Astrocyte of the spinal cord (primary cell): Measurements from ENCODE around the gene RNPEP.
"Not testable (repeated sequence)": the region's sequence is repeated elsewhere in the genome, so short reads cannot be mapped to it uniquely, and the experiment has no call there.

ENCODE experiments used
- DNase-seq: peaks from one replicate; pipeline ENCODE4 v3.0.0; 2011; ENCODE audit warnings: low read depth, low spot score
- H3K4me3 ChIP-seq: 2 replicates; pipeline ENCODE4 v1.5.1; 2011; ENCODE audit warnings: low read depth, mild to moderate bottlenecking, low read length, moderate library complexity
- in situ Hi-C: cut with HindIII; loops from 2 replicates; pipeline ENCODE4 v1.10.0; 2017; ENCODE audit warnings: low sequenced_read_pairs
- TF ChIP-seq, protein P1 (sequence below): IDR thresholded peaks from 2 replicates; pipeline ENCODE4 v1.5.1; 2012; ENCODE audit warnings: low read depth, mild to moderate bottlenecking, low read length, inconsistent platforms

RNPEP gene

DNA sequence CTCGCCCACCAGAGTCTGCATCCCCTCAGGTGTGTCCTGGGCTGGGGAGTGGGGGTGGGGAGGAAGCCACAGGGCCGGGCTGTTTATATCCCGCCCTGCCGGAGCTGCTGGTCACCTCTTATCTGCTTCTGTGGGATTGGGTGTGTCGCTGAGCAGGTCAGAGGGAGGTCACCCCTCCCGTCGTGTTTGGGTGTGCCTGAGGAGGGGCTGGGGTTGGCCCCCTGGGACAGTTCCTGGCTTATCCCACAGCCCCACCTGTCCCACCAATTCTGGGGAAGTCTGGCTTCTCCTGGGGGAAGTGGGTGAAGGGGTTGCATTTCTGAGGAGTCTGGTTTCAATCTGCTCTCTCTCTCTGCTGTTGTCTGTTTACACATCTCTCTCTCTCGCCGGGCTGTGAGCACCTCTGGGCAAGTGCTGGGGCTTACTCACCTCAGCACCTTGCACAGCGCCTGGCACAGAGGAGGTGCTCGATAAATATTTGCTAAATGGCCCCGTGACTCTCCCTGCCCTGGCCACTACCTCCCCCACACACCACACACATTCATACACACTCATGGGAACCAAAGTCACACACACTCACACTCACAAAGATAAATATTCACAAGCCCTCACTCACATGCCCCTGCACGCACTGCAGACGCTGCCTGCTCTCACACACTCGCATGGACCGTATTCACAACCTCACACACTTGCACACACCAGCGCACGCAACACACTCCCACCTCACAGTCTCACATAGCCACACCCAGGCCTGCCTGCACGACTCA is 36.2 kb downstream of the RNPEP start:
- H3K4me3 ChIP-seq = no peak overlapping the region
- TF ChIP-seq, protein P1, sequence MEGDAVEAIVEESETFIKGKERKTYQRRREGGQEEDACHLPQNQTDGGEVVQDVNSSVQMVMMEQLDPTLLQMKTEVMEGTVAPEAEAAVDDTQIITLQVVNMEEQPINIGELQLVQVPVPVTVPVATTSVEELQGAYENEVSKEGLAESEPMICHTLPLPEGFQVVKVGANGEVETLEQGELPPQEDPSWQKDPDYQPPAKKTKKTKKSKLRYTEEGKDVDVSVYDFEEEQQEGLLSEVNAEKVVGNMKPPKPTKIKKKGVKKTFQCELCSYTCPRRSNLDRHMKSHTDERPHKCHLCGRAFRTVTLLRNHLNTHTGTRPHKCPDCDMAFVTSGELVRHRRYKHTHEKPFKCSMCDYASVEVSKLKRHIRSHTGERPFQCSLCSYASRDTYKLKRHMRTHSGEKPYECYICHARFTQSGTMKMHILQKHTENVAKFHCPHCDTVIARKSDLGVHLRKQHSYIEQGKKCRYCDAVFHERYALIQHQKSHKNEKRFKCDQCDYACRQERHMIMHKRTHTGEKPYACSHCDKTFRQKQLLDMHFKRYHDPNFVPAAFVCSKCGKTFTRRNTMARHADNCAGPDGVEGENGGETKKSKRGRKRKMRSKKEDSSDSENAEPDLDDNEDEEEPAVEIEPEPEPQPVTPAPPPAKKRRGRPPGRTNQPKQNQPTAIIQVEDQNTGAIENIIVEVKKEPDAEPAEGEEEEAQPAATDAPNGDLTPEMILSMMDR = no peak
- in situ Hi-C loops = no loop called here
- DNase-seq = no peak

DNA sequence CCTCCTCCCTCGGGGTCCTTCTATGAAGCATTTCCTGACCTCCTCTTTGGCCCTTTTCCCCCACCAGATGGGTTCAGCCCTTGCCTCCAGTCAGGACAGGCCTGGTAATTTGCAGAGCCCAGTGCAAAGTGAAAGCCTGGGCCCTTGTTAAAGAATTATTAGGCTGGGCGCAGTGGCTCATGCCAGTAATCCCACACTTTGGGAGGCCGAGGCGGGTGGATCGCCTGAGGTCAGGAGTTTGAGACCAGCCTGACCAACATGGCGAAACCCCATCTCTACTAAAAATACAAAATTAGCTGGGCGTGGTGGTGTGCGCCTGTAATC is 36.7 kb downstream of the RNPEP start:
- in situ Hi-C loops, DNase-seq, H3K4me3 ChIP-seq: not testable (repeated sequence)

DNA sequence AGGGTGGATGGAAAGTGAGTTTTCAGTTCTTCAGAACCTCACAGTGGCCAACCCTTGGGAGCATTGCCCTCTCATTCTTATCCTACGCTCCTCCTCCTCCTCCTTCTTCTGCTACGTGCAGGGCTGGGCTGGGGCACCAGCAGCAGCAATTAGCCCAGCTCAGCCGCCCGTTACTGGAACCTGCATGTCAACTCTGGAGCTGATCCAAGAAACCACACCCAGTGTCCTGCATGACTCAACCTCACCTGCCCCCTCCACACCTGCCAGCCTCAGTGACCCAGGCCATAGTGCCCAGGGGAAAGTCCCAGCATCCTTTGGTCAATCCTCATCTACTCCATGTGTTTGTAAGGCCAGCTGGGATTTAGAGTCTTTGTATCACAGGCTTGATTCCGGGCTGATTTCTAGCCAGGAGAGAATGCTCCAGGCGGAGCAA is 40.6 kb downstream of the RNPEP start:
- H3K4me3 ChIP-seq = no peak overlapping the region
- in situ Hi-C loops = no loop called here
- no peak for DNase-seq
- TF ChIP-seq, protein P1 = no peak

DNA sequence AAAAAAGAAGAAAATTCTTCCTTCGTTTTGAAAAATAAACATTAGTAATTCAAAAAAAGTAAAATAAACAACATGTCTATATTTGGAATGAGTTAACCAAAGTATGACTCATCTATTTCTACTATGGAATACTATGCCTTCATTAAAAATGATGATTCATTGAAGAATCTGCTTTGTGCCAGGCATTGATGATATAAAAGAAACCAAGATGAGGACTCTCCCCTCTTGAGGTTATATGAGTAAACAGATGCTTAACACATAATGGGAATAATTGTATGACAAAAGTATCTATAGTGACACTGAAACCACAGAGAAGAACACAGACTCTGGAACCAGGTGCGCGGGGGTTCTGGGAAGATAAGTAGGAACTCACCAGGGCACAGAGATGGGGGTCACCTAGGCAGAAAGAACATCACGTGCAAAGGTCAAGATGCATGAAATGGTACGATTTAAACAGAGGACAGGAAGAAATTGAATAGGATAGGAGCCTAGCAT is 46.8 kb downstream of the RNPEP start:
- in situ Hi-C loops = no loop called here
- TF ChIP-seq, protein P1 = no peak
- H3K4me3 ChIP-seq = no peak overlapping the region
- DNase-seq = peak; percentile 81

DNA sequence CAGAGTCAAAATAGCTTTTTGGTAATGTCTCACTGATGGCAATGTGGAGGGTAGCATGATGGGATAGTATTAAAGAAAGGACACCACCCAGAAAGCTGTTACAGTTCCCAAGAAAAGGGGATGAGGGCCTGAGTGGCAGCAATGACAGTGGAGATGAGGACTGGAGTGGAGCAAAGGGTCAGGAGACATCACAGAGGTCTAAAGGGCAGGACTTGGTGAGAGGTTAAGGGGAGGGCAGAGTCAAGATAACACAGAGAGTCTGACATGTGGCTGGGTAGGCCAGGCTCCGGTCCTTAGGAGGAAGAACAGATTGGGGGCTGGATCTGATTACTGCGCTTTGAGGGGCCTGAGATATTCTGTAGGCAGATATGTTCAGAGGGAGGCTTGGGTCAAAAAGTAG is 47.3 kb downstream of the RNPEP start:
- DNase-seq = no peak
- in situ Hi-C loops = no loop called here
- TF ChIP-seq, protein P1 = no peak
- H3K4me3 ChIP-seq = no peak overlapping the region

DNA sequence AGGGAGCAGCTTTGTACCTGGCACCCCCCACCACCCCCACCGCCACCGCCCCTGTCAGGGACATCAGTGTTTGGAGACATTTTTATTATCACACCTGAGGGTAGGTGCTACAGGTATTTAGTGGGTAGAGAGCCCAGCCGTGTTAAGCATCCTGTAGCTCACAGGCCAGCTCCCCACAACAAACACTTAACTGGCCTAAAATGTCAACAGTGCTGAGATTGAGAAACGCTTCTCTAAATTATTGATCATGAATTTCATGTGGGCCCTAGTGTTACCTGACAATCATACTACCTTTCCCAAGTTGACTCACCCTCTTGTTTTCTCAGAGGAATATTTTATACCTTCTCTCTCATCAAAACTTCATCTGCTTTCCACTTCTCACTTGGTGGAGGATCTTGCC is 49.3 kb downstream of the RNPEP start:
- no peak for DNase-seq
- no peak overlapping the region for H3K4me3 ChIP-seq
- in situ Hi-C loops = no loop called here
- TF ChIP-seq, protein P1 = no peak

DNA sequence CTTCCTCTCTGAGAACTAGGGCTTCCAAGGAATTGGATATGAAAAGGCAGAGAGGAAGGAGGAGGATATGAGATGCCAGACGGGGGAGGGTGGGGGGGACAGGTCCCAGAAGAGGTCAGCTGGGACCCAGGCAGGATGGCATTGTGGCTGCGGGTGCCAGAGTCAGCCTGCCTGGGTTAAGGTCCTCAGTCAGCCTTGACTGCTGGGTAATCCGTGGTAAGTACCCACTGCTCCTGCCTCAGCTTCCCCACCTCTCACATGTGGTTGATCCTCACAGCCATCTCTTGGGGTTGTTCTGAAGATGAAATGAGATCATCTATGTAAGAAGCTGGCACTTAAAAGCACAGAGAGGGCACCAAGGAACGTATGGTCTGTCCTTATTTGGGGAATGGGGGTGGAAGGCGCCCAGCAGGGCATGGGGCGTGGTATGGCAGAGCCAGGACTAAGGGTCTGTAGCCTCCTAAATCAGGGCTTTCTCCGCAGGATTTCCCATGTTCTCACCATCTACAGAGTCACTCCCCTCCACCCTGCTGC is 51.8 kb downstream of the RNPEP start:
- H3K4me3 ChIP-seq = no peak overlapping the region
- in situ Hi-C loops = no loop called here
- TF ChIP-seq, protein P1 = no peak
- DNase-seq = no peak
